Prostate gland (tissue), 2 donors: ENCODE data around the gene SBF2. TPM values are rescaled to one million over a fixed set of nuclear protein-coding genes. Genes with fewer than 3 reads are reported as not detected.

Experiments
- DNase-seq: peaks from one replicate; pipeline ENCODE4 v3.0.0-alpha.2; 2019; ENCODE audit warnings: low spot score
- H3K27ac ChIP-seq, 2 donors: fragments of 200-600 bp; sonication (generic); 2 replicates each; pipeline ENCODE4 v1.5.1; 2017 to 2019
- H3K27me3 ChIP-seq: fragments of 200-600 bp; sonication (generic); replicated peaks from 2 replicates; pipeline ENCODE4 v1.5.1; 2019; ENCODE audit not compliant: insufficient read depth
- H3K36me3 ChIP-seq, 2 donors: fragments of 200-600 bp; sonication (generic); 1 replicate in 1 of 2; 2 replicates in 1 of 2; pipeline versions ENCODE4 v1.5.1 to v1.8.1; 2017 to 2019
- H3K4me1 ChIP-seq: fragments of 200-600 bp; sonication (generic); replicated peaks from 2 replicates; pipeline ENCODE4 v1.5.1; 2019
- H3K4me3 ChIP-seq, 2 donors: fragments of 200-600 bp; sonication (generic); 2 replicates each; pipeline ENCODE4 v1.5.1; 2017 to 2019
- H3K9me3 ChIP-seq: fragments of 200-600 bp; sonication (generic); 2 replicates; pipeline ENCODE4 v1.5.1; 2017
- POLR2A ChIP-seq: fragments of 450-650 bp; IDR thresholded peaks from one replicate; pipeline ENCODE4 v1.6.1; 2016; ENCODE audit warnings: antibody characterized with exemption, mild to moderate bottlenecking
- POLR2AphosphoS5 ChIP-seq: sonication (generic); formaldehyde crosslinking; IDR thresholded peaks from one replicate; pipeline ENCODE4 v1.6.1; 2017; ENCODE audit warnings: antibody characterized with exemption
- WGBS: methylation state at CpG from one replicate; pipeline ENCODE4 v1.1.5; 2018; 5-methylcytosine and 5-hydroxymethylcytosine counted together
- intact Hi-C: fragments of 100-400 bp; cut with DNase I; formaldehyde crosslinking; loops from one replicate; pipeline ENCODE4 v1.14.2; 2022
- total RNA-seq, 2 donors: library from RNA; depleted of rRNA; stranded (reverse); fragments of >200 nt; gene quantifications; one replicate each; pipeline ENCODE4 v1.1.0, GENCODE V29; 2016
- TF ChIP-seq, protein P1 (sequence below), 4 experiments: fragments of 200-600 bp in 2 of 4; fragments of 450-650 bp in 2 of 4; sonication (generic) in 2 of 4; IDR thresholded peaks; 1 replicate in 3 of 4; 2 replicates in 1 of 4; pipeline ENCODE4 v1.5.1; 2016 to 2019; ENCODE audit warnings: antibody characterized with exemption in 4 of 4, mild to moderate bottlenecking in 2 of 4, moderate library complexity in 2 of 4

Gene SBF2
- total RNA-seq, 2 donors from 2014 or later, result 35.9 to 56.7 TPM

DNA sequence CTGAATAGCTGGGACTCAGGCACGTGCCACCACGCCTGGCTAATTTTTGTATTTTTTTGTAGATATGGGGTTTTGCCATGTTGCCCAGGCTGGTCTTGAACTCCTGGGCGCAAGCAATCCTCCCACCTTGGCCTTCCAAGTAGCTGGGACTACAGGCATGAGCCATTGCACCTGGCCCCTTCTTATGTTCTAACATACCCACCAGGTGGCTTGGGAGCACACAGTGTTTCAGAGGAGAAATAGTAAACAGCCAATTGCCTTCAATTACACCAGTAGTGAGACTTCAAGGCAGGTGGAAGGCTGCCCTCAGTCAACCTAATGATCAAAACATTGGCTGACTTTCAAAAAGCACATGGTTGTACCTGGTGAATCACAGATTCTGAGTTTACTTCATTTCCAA, 462.9 kb downstream of the SBF2 start:
- Histone ChIP-seq H3K27ac (no peak overlapping the region), H3K27me3 (no peaks in the 10 kb centered on the region), H3K4me1 (no peaks in the 10 kb centered on the region), H3K9me3 (no peaks in the 10 kb centered on the region), H3K4me3 (no peak overlapping the region), H3K36me3 (no peaks in the 10 kb centered on the region)
- DNase-seq, result no peak
- WGBS, result 95% methylated on average over 3 of the region's 3 CpGs
- intact Hi-C loops, result no loop called here
- TF ChIP-seq, protein P1, sequence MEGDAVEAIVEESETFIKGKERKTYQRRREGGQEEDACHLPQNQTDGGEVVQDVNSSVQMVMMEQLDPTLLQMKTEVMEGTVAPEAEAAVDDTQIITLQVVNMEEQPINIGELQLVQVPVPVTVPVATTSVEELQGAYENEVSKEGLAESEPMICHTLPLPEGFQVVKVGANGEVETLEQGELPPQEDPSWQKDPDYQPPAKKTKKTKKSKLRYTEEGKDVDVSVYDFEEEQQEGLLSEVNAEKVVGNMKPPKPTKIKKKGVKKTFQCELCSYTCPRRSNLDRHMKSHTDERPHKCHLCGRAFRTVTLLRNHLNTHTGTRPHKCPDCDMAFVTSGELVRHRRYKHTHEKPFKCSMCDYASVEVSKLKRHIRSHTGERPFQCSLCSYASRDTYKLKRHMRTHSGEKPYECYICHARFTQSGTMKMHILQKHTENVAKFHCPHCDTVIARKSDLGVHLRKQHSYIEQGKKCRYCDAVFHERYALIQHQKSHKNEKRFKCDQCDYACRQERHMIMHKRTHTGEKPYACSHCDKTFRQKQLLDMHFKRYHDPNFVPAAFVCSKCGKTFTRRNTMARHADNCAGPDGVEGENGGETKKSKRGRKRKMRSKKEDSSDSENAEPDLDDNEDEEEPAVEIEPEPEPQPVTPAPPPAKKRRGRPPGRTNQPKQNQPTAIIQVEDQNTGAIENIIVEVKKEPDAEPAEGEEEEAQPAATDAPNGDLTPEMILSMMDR (IDR thresholded peaks at IDR 0.05), result no peak
- TF ChIP-seq POLR2AphosphoS5 (no peak), POLR2A (no peak)

DNA sequence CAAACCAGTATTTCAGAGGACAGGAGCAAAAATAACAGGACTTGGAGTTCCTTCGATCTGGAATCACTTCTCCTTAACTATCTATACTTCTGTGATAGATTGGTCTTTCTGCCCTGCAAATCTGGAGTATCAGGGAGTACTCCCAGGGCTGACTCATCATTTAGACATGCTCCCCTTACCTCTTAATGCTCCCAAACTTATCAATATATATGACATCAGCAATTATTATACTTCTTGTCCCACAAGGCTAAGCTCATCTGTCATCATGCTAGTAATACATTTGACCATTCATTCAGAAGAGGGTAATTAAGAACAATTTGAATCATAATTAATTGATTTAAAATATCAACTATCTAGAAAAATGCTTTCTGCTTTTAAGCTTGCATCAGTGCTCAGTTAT, 466.3 kb downstream of the SBF2 start:
- 85% methylated on average over 1 of the region's 1 CpG for WGBS
- Histone ChIP-seq H3K36me3 (no peaks in the 10 kb centered on the region), H3K9me3 (no peaks in the 10 kb centered on the region), H3K27me3 (no peaks in the 10 kb centered on the region), H3K4me1 (no peaks in the 10 kb centered on the region), H3K4me3 (no peak overlapping the region), H3K27ac (no peak overlapping the region)
- intact Hi-C loops, result no loop called here
- no peak for TF ChIP-seq POLR2AphosphoS5
- no peak for TF ChIP-seq POLR2A
- TF ChIP-seq, protein P1 (IDR thresholded peaks at IDR 0.05), result no peak
- no peak for DNase-seq

DNA sequence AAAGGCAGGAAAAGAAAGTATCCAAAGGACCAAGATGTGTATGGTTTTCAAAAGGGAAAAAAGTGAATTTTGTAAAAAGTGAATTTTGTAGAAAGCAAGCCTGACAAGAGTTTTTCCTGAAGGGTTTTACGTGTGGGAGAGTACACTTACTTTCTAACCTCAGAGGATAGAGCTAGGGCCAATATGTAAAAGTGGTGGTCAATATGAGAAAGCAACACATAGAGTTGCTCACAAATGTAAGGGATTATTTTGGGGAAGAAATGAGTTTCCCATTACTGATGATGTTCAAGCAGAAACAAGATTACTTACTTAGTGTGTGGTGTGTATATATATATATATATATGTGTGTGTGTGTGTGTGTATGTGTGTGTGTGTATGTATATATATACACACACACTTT, 467.6 kb downstream of the SBF2 start:
- H3K27me3 ChIP-seq, result no peaks in the 10 kb centered on the region
- TF ChIP-seq POLR2A, result no peak
- TF ChIP-seq POLR2AphosphoS5, result no peak
- TF ChIP-seq, protein P1 (IDR thresholded peaks at IDR 0.05), result no peak
- H3K27ac ChIP-seq, result no peak overlapping the region
- WGBS, result 95% methylated on average over 1 of the region's 1 CpG
- no peak overlapping the region for H3K4me3 ChIP-seq
- DNase-seq, result no peak
- intact Hi-C loops, result no loop called here
- H3K4me1 ChIP-seq, result no peaks in the 10 kb centered on the region
- H3K36me3 ChIP-seq, result no peaks in the 10 kb centered on the region
- no peaks in the 10 kb centered on the region for H3K9me3 ChIP-seq

DNA sequence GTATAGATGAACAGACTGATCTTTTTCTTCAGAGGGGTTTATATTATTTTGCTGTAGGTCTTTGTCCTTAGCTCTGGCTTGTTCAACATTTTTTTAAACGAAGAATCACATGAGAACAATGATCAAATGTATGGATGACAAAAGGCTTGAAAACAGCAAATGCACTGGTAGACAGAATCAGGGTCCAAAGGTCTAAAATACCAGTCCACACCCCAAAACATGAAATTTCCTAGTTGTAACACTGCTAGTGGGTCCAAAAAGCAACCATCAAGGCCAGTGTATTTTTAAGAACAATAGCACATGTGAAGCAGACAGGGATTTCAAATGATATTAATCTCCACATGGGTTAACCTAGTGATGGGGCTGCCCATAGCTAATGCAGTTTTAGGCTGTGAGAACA, 468.1 kb downstream of the SBF2 start:
- TF ChIP-seq POLR2AphosphoS5, result no peak
- TF ChIP-seq POLR2A, result no peak
- TF ChIP-seq, protein P1 (IDR thresholded peaks at IDR 0.05), result no peak
- Histone ChIP-seq H3K4me1 (no peaks in the 10 kb centered on the region), H3K36me3 (no peaks in the 10 kb centered on the region), H3K27ac (no peak overlapping the region), H3K4me3 (no peak overlapping the region), H3K9me3 (no peaks in the 10 kb centered on the region), H3K27me3 (no peaks in the 10 kb centered on the region)
- intact Hi-C loops, result no loop called here
- no peak for DNase-seq
- 89% methylated on average over 1 of the region's 1 CpG for WGBS

DNA sequence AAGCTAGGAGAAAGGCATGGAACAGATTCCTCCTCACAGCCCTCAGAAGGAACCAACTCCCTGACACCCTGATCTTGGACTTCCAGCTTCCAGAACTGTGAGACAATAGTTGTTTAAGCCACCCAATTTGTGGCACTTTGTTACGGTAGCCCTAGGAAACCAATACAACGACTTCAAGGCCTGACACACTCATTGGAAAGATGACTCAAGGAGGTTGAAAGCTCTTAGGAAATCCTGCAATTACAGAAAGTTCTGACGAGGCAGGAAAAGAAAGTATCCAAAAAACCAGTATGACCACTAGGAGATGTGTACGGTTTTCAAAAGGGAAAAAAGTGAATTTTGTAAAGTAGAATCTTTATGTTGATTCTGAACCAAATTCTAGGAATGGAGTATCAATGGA, 468.7 kb downstream of the SBF2 start:
- no peaks in the 10 kb centered on the region for H3K9me3 ChIP-seq
- no peaks in the 10 kb centered on the region for H3K27me3 ChIP-seq
- TF ChIP-seq POLR2A (no peak), POLR2AphosphoS5 (no peak)
- TF ChIP-seq, protein P1 (IDR thresholded peaks at IDR 0.05), result no peak
- no peak for DNase-seq
- 92% methylated on average over 4 of the region's 4 CpGs for whole genome bisulfite sequencing
- H3K27ac ChIP-seq, result no peak overlapping the region
- no peaks in the 10 kb centered on the region for H3K36me3 ChIP-seq
- no peaks in the 10 kb centered on the region for H3K4me1 ChIP-seq
- intact Hi-C loops, result no loop called here
- H3K4me3 ChIP-seq, result no peak overlapping the region
